PC-9 (cell line): Measurements from ENCODE around the gene TBATA.

Experiments
- CTCF ChIP-seq: fragments of 200-600 bp; sonication (generic); conservative IDR thresholded peaks from 2 replicates; pipeline ENCODE4 v1.6.1; 2017; ENCODE audit warnings: mixed run types, antibody characterized with exemption, mild to moderate bottlenecking, moderate library complexity
- EZH2 ChIP-seq: fragments of 200-600 bp; sonication (generic); IDR thresholded peaks from 2 replicates; pipeline ENCODE4 v1.8.0; 2017; ENCODE audit warnings: antibody characterized with exemption, low read depth

GRCh38 chr10:70806841-70807240 lies 21.7 kb upstream of the TBATA start:
- no peak for TF ChIP-seq CTCF
- no peak for TF ChIP-seq EZH2
